ENCODE results near the gene MOG.
A peak's percentile ranks its signal among the peaks of the same experiment; 100 is the strongest.

The MOG gene

GRCh38 chr6:29656798-29657197, at the start of gene MOG:
TSS of gene MOG (plus strand) at chr6:29657092. CDS start at chr6:29657210, 118 bp downstream.
- DNase-seq (ENCODE audit: low read depth): no peak

DNA sequence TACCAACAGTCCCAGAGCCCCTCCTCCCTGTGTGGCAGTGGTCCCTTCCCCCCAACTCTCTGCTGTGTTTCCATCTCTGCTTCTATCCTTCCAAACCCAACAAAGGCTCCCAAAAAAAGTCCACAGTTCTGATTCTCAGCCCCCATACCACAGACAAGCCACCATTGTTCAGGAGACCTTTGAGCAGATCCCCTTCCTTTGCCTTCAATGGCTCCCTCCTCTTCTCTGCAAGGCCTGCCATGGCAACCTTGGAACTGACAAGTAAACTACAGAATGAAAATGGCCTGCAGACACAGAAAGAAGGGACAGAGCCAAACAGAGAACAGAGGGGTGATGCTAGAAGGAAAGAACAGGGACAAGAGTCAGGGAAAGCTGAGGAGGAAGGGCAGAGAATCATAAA, 48.8 kb upstream of the MOG start:
- DNase-seq (ENCODE audit: low read depth): no peak

DNA sequence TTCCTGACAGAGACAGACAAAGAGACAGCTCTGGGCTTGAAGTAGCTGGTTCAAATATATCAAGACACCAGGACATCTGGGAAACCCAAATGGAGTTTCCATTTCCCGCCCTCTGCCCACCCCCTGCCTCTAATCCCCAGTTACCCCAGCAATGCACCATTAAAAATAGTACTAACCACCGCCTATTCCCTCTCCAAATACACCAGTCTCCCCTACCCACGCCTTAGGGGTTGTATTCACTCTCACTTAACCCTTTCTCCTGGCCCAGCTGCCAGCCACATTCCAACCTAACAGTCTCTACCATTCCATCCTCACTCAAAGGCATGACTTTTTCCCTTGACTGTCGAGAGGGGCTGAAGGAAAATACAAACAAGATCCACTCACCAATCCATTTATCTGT, 46.4 kb upstream of the MOG start:
- DNase-seq (ENCODE audit: low read depth): no peak

DNA sequence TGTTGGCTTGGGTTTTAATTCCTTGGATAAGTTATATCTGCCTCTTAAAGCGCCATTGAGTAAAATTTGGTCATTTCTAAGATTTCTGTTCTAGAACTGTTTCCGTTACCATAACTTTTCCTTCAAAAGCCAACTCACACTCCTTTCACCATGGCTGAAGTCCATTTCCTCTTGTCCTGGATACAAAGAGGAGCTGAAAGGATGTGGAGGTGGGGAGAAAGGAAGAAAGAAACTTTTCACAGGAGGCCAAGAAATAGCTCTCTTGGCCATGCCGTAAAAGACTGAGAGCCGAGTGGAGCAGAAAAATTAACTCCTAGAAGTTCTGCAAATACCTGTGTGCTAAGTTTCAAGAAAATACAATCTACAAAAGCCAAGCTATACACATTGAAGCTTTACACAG, 45.5 kb upstream of the MOG start:
- no peak for DNase-seq (ENCODE audit: low read depth)

DNA sequence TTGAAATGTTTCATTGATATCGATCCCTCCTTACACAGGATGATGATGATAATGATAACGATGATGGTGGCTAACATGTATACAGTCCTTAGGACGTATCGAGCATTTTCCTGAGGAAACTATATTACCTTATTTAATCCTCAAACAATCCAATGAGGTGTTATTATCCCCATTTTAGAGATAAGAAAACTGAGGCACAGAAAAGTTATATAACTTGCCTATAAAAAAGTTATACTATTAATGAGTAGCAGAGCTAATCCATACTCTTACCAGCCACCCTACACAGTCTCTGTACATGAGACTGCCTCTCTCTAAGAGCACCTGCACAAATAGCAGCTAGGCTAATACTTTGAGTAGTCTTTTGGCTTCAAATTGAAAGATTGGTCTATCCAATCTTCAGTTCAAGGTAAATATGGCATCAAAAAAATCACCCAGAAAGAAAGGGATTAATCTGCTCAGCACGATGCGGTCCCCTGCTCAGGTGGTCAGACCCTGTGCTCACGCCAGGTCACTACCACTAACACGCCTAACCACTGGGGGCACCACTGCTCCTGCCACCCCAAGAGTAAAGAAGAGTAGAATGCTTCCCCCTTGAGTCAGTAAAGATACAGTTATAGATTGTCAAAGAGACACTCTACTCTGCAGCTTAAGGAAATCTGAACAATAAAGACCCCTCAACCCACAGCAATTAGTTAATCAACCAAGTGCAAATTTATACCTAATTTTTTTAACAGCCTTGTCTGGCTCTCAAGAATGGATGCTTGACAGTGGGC, 38.9 kb upstream of the MOG start:
- DNase-seq (ENCODE audit: low read depth): no peak

- DNase-seq (ENCODE audit: low read depth): no peak
Observed at GRCh38 chr6:29619578-29620160, 37.2 kb upstream of the MOG start.

DNA sequence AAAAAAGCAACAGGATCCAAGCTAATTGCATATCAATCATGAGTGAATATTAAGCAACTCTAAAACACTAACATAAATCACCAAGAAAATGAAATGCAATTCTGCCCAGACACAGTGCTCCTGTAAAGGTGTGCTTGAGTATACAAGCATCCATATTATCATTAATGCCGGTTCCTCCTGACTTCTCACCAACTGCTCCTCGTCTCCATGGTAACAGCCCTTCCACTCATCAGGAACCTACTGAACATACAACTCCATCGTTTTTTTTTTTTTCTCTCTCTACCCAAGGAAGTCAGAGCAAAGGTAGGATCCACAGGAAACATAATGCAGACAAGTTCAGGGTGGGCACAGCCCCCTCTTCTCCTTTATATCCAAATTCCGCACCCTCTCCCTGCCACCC, 36.3 kb upstream of the MOG start:
- no peak for DNase-seq (ENCODE audit: low read depth)

DNA sequence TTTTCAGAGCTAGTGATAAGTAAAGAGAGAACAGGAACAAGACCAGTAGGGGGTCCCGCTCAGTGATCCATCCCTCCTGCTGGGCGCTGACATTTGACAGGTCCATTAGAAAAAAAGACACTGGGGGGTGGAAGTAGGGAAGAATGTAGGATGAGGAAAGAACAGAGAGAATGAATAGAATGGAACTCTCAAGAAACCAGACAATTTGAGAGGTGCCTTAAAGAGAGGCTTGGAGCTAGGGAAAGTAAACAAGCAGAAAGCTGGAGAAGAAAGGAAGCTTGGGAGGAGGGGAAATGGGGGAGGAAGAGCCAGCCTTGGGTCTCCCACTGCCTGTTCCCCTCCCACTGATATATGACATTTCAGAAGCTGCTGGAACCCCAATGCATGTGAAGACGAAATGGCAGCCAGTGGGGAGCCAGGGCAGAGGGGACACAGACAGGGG, 32.4 kb upstream of the MOG start:
- no peak for DNase-seq (ENCODE audit: low read depth)

DNA sequence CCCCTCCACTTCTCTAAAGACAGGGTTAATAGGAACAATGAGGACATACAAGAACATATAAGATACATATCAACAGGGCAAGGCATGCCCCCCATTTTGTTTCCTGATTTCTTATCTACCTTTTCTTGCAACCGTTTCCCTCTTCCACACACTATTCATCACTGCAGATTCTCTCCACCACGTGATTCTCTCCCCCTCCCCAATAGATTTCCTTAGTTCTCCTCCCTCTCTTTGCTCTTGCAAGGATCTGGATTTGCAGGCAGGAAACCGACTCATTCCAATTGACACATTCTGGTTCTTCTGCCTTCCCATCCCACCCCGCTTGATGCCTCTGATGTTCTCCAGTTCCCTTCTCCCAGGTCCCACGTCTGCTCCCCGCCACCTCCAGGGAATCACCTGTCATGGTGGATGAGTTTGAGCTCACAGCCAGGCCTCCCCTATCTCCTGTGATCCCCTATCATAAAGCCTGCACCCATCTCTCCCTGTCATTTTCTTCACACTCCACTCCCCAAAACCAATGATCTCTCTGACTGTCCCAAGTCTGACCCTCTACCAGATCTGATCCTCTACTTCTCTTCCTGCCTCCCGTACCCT, 31.5 kb upstream of the MOG start:
- DNase-seq (ENCODE audit: low read depth): no peak

DNA sequence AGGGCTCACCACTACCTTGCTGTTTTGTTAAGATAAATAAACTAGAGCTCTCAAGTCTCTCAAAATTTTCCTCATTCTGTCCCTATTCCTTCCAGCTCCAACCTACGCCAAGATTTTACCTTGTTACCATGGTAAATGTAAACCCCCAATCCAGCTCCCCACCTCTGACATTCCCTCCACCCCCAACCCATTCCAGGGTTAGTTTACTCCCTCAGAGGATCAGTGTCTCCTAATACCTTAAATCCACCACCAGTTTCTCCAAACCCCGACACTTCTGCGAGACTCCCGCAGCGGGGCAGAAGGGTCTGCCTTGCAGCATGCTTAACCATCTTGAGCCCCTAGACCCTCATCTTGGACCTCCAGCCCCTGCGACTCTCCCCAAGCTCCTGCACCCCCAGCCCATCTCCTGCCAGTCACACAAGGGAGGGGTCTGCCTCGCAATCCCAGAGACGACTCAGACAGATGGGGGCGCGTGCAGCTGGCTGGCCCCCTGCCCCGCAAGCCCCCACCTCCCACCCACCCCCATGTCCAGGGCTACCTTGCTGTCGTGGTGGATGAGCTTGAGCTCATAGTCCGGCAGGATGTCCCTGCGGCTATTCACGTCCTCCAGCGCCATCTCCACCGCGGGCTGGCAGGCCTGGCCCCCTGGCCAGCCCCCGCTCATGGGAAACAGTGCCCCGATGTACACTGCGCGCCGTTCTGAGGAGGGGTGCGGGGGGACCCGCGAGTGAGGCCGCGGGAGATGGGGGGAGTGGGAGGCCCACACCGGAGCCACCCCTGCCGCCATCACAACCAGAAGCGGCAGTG, 29.7 kb upstream of the MOG start:
- DNase-seq (ENCODE audit: low read depth): no peak

DNA sequence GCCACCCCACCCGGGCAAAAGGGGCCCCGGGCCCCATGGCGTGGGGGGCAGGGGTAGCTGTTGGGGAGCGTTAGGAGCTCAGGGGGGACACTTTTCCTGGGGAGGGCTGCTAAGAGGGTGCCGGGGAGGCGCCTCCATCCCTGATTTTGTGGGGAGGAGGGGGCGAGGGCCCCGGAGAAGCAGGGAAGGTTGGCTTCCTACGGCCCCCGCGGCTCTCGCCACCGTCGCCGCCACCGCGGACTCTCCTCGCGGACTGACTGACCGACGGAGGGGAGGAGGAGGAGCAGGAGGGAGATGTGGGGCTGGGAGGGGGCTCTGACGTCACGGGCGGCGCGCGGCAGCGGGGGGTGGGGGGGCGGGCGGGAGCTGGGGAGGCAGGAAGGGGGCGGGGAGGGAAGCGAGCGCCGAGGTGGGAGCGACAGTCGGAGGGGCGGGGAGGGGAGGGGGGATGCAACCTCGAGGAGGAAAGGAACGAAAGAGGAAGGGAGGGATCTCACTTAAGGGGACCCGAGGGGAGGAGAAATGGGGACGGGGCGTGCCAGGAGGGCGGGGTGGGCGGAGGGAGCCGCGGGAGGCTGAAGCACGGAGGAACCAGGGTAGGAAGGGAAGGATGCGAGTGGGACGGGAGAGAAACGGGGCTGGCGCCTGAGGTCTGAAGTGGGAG, 29.0 kb upstream of the MOG start:
- peak; percentile 37 for DNase-seq (ENCODE audit: low read depth)

- peak; percentile 42 for DNase-seq (ENCODE audit: low read depth)
Observed at GRCh38 chr6:29628419-29629281, 28.2 kb upstream of the MOG start.

GRCh38 chr6:29629571-29629970, 27.3 kb upstream of the MOG start:
- no peak for DNase-seq (ENCODE audit: low read depth)

DNA sequence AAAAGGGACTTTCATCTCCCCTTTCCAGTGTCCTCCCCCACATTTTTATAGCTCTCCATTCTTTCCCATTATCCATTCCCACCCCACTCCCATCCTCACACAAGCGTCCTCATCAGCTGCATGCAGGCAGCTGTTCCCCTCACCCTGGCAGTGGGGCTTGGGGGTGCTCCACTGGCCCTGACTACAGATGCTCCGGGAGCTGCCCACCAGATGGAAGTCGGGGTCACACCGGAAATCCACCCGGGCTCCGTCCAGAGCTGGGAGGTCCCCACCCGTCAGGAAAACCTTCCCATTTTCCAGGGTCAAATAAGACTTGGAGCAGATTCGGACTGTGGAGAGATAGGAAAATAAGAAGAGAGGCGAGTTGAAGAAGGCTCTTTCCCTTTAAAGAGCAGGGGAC, 26.6 kb upstream of the MOG start:
- DNase-seq (ENCODE audit: low read depth): no peak

DNA sequence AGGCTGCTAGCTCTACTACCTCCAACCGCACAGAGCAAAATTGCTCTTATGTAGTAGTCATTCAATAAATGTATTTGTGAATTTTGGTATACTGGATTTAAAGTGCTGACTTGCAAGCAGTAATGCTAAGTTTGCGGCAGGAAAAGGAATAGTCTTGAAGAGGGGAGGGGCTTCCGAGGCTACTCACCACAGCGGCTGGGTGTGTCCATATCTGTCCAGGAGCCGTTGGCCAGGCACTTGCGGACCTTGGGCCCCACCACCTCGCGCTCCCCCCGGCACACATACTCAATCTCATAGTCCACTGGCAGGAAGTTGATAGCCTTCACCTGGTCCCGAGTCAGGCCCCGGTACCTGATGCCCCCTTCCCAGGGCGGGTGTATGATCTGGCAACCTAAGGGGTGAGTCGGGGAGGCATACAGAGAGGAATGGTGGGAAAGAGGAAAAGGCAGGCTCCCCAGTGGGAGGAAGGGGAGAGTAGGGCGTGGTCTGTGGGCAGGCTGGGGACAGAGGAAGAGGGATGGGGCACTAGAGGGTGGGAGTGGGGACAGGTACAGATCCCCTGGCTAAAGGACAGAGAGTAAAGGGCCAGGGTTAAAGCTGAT, 25.6 kb upstream of the MOG start:
- no peak for DNase-seq (ENCODE audit: low read depth)

DNA sequence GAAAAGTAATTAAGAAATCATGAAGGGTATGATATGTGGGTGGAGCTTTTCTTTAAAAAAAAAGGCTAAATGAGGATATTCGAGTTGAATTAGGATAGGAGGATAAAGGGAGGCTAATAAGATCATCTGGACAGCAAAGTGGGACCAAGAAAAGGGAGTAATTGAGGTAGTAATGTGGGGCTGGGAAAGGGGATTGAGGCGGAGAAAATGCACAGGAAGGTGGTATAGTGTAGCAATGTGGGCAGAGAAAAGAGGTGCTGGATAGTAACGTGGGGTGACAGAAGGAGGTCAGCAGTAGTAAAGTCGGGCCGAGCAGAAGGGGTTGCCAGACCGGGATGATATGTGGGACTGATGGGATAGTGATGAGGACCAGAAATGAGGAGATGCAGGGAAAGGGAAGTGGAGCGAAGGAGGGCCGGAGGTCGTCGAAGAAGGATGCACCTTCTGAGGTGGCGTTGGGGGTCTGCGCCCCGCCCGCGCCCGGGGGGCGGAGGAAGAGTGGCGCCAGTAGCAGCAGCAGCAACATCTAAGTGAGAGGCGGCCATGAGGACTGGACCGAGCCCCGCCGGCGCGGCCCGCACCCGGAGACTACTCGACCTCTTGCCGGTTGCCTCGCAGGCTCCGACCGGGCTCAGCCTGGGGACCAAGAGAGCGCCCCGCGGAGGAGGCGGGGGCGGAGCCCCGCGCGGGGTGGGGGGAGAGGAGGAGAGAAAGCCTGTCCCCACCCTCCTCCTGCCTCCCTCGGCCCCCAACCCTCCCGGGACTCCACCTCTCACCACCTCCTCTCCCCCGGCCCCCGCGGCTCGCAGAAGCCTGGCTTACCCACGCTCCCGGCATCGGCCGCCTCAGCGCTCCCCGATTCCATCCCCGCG, 24.8 kb upstream of the MOG start:
- DNase-seq (ENCODE audit: low read depth): peak; percentile 19

GRCh38 chr6:29632789-29633533, 23.9 kb upstream of the MOG start, which contains the start of gene GABBR1:
TSS of gene GABBR1 (minus strand) at chr6:29633183. CDS start at chr6:29632385, 798 bp downstream.
- DNase-seq (ENCODE audit: low read depth): peak; percentile 70

- DNase-seq (ENCODE audit: low read depth): no peak
Observed at GRCh38 chr6:29633534-29633905, 23.4 kb upstream of the MOG start.

GRCh38 chr6:29637247-29637646, 19.6 kb upstream of the MOG start:
- no peak for DNase-seq (ENCODE audit: low read depth)

Measured in activated T-cell treated with anti-CD3 and anti-CD28 coated beads for 48 hours (primary cell).